Activated T-cell treated with anti-CD3 and anti-CD28 coated beads, Interleukin-2, amount 50 U/mL, for 24 hours (primary cell): Measurements from ENCODE around the gene TBC1D1.

Experiments used
- DNase-seq: peaks from one replicate; pipeline ENCODE4 v3.0.0-alpha.2; 2020
- H3K27ac Mint-ChIP-seq: 2 replicates; pipeline ENCODE4 v1.8.0; 2020; ENCODE audit warnings: mild to moderate bottlenecking, mixed read lengths
- H3K27me3 Mint-ChIP-seq: 2 replicates; pipeline ENCODE4 v1.8.0; 2020; ENCODE audit warnings: mixed read lengths
- H3K36me3 Mint-ChIP-seq: 2 replicates; pipeline ENCODE4 v1.8.0; 2020; ENCODE audit warnings: low read depth, mixed read lengths
- H3K4me1 Mint-ChIP-seq: 2 replicates; pipeline ENCODE4 v1.8.0; 2020; ENCODE audit warnings: low read depth, mixed read lengths
- H3K4me3 Mint-ChIP-seq: 2 replicates; pipeline ENCODE4 v1.8.0; 2020; ENCODE audit warnings: mild to moderate bottlenecking, moderate library complexity, mixed read lengths
- H3K9me3 Mint-ChIP-seq: 2 replicates; pipeline ENCODE4 v1.8.0; 2020; ENCODE audit warnings: mixed read lengths

TBC1D1 gene

DNA sequence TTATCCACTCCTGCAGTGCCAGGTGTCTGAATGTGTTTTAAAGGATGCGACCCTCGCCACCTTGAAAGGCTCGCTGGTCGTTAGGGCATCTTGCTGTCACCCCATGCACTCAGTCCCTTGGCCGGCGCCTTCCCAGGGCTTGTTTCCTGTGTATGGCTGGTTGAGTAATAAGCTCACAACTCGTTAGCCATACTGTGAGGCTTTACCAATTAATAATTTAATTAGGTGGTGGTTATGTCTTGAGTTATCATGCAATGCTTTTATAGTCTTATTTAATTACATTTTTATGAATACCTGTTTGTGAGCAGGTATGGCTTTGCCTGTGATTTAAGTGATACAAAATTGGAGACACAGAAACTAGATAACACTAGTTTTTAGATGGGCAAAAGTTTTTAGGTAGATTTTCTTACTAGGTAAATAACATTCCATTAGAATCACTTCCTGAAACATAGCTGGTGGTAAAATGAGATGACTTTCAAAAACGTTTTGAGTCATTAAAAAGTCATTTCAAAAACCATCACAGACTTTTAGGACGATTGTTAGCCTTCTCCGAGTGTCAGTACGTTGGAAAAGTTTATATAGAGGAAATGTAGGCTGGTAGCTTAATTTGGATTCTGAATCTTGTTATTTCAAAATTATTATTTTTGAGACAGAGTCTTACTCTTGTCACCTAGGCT lies 87.5 kb downstream of the TBC1D1 start:
- Mint-ChIP-seq H3K4me3 (peak overlapping the region; percentile 82), H3K27ac (peak overlapping the region; percentile 93), H3K9me3 (no peaks in the 10 kb centered on the region), H3K4me1 (peaks cover 52% of the 10 kb centered on the region), H3K27me3 (no peaks in the 10 kb centered on the region), H3K36me3 (no peaks in the 10 kb centered on the region)
- DNase-seq: no peak

- no peak overlapping the region for H3K27ac Mint-ChIP-seq
- H3K4me1 Mint-ChIP-seq: peaks cover 46% of the 10 kb centered on the region
- no peaks in the 10 kb centered on the region for H3K9me3 Mint-ChIP-seq
- peaks cover 3% of the 10 kb centered on the region for H3K36me3 Mint-ChIP-seq
- no peak overlapping the region for H3K4me3 Mint-ChIP-seq
- no peaks in the 10 kb centered on the region for H3K27me3 Mint-ChIP-seq
- DNase-seq: no peak
Observed at GRCh38 chr4:37980246-37980645, 89.4 kb downstream of the TBC1D1 start.

- Mint-ChIP-seq H3K36me3 (peaks cover 3% of the 10 kb centered on the region), H3K4me3 (no peak overlapping the region), H3K9me3 (no peaks in the 10 kb centered on the region), H3K27me3 (no peaks in the 10 kb centered on the region), H3K4me1 (peaks cover 50% of the 10 kb centered on the region), H3K27ac (no peak overlapping the region)
- no peak for DNase-seq
Observed at GRCh38 chr4:37981425-37981824, 90.5 kb downstream of the TBC1D1 start.

DNA sequence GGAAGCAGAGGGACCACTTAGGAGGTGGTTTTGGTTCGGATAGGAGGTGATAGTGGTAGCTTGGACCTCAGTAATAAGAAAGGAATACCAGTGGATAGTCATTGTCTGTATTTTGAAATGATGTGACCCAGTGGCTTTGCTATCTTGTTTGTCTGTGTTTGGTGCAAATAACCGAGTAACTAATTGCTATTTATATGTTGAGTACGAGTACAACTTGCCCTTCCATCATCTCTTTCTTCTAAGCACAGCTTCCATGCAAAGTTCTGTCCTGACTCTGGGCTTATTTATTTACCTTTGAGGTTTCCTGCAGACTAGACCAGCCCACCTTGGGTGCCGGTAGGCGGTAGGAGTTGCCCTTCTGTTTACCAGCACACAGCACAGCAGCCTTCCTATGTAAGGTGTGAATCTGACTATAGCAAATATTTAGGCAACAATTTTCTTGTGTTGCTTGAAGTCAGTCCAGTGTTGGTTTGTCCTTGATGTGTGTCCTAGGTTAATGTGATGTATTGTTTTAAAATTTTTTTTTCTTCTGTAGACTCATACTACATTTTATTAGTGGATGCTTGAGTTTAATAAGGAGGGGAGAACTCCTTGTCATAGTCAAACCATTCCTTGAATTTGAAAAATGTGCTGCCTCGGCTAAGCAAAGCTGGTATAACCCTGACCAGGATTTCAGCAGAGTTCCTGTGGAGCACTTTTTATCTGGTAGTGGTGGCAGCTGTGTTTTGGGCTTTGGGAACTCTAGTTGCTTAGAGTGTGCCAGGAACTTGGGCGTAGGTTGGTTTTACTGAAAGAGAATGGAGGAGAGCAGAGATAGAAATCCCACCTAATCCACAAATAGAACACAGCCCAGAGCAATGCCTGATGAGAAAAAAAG lies 91.2 kb downstream of the TBC1D1 start:
- H3K27me3 Mint-ChIP-seq: no peaks in the 10 kb centered on the region
- H3K27ac Mint-ChIP-seq: peak overlapping the region; percentile 17
- H3K36me3 Mint-ChIP-seq: peaks cover 8% of the 10 kb centered on the region
- DNase-seq: no peak
- H3K4me1 Mint-ChIP-seq: peaks cover 48% of the 10 kb centered on the region
- no peaks in the 10 kb centered on the region for H3K9me3 Mint-ChIP-seq
- H3K4me3 Mint-ChIP-seq: no peak overlapping the region

DNA sequence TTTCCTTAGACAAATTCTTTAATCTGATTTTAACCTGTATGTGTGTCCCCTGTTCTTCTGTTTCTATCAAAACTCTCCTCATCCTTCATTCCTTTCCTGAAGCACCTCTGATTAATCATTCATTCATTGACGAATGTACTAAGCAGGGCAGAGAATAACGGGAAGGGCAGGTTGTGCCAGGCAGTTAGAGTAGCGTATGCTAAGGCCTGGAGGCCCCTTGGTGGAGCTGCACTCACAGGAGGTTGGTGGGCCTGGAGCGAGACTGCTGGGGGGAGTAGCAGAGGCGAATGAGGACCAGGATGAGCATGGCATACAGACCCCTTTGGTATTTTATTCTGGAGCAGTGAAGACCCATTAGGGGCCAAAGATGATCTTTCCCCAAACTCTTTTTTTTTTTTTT lies 91.9 kb downstream of the TBC1D1 start:
- no peak for DNase-seq
- no peaks in the 10 kb centered on the region for H3K9me3 Mint-ChIP-seq
- H3K27ac Mint-ChIP-seq: no peak overlapping the region
- no peaks in the 10 kb centered on the region for H3K27me3 Mint-ChIP-seq
- H3K36me3 Mint-ChIP-seq: peaks cover 8% of the 10 kb centered on the region
- H3K4me3 Mint-ChIP-seq: no peak overlapping the region
- peaks cover 48% of the 10 kb centered on the region for H3K4me1 Mint-ChIP-seq

DNA sequence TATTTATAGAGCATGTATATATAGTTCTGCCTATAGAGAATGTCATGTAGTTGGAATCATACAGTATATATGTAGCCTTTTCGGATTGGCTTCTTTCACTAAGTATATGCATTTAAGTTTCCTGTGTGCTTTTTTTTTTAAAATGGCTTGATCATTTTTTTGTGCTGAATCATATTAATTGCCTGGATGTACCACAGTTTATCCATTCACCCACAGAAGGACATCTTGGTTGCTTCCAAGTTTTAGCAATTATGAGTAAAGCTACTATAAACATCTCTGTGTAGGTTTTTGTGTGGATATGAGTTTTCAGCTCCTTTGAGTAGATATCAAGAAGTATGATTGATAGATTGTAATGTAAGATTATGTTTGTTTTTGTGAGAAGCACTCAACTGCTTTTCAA lies 93.1 kb downstream of the TBC1D1 start:
- H3K4me1 Mint-ChIP-seq: peaks cover 36% of the 10 kb centered on the region
- no peak overlapping the region for H3K27ac Mint-ChIP-seq
- H3K27me3 Mint-ChIP-seq: no peaks in the 10 kb centered on the region
- H3K4me3 Mint-ChIP-seq: no peak overlapping the region
- no peak for DNase-seq
- H3K36me3 Mint-ChIP-seq: peaks cover 12% of the 10 kb centered on the region
- no peaks in the 10 kb centered on the region for H3K9me3 Mint-ChIP-seq

DNA sequence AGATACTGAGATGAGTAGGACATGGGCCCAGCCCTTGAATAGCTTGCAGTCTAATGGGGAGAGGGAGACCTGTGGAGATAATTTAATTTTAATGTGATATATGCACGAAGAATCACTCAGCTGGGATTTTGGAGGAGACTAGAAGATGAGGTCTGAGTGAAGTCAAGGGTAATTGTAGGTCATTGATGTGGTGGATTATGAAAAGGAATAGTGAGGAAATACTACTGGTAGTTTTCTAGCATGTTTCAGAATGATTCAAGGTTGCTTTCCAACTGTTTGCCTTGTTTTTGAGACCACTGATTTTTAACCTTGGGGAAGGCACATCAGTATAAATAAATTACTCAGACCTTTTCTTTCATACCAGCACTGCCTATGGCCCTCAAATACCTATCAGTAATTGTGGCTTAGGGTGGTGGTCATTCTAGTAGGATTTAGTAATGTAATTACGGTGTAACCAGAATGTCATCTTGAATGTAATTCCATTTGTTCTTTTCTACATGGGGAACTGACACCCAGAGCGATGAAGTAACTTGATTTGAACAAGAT lies 94.9 kb downstream of the TBC1D1 start:
- Mint-ChIP-seq H3K27me3 (no peaks in the 10 kb centered on the region), H3K4me3 (no peak overlapping the region), H3K4me1 (peaks cover 25% of the 10 kb centered on the region), H3K9me3 (no peaks in the 10 kb centered on the region), H3K36me3 (peaks cover 12% of the 10 kb centered on the region), H3K27ac (no peak overlapping the region)
- DNase-seq: no peak

GRCh38 chr4:37988670-37989069 lies 97.8 kb downstream of the TBC1D1 start:
- no peak for DNase-seq
- no peaks in the 10 kb centered on the region for H3K9me3 Mint-ChIP-seq
- peaks cover 14% of the 10 kb centered on the region for H3K36me3 Mint-ChIP-seq
- no peaks in the 10 kb centered on the region for H3K27me3 Mint-ChIP-seq
- no peak overlapping the region for H3K27ac Mint-ChIP-seq
- no peak overlapping the region for H3K4me3 Mint-ChIP-seq
- H3K4me1 Mint-ChIP-seq: peaks cover 15% of the 10 kb centered on the region

GRCh38 chr4:37989398-37990260 lies 98.7 kb downstream of the TBC1D1 start:
- Mint-ChIP-seq H3K4me1 (peaks cover 20% of the 10 kb centered on the region), H3K27ac (no peak overlapping the region), H3K4me3 (no peak overlapping the region), H3K27me3 (no peaks in the 10 kb centered on the region), H3K36me3 (peaks cover 11% of the 10 kb centered on the region), H3K9me3 (no peaks in the 10 kb centered on the region)
- DNase-seq: no peak

GRCh38 chr4:37990731-37991245 lies 99.9 kb downstream of the TBC1D1 start:
- peaks cover 11% of the 10 kb centered on the region for H3K36me3 Mint-ChIP-seq
- H3K9me3 Mint-ChIP-seq: no peaks in the 10 kb centered on the region
- H3K4me3 Mint-ChIP-seq: no peak overlapping the region
- H3K27me3 Mint-ChIP-seq: no peaks in the 10 kb centered on the region
- no peak for DNase-seq
- peaks cover 28% of the 10 kb centered on the region for H3K4me1 Mint-ChIP-seq
- no peak overlapping the region for H3K27ac Mint-ChIP-seq

GRCh38 chr4:37991623-37992410 lies 100.9 kb downstream of the TBC1D1 start:
- Mint-ChIP-seq H3K4me3 (no peak overlapping the region), H3K4me1 (peaks cover 27% of the 10 kb centered on the region), H3K36me3 (peaks cover 8% of the 10 kb centered on the region), H3K9me3 (no peaks in the 10 kb centered on the region), H3K27ac (no peak overlapping the region), H3K27me3 (no peaks in the 10 kb centered on the region)
- DNase-seq: no peak

DNA sequence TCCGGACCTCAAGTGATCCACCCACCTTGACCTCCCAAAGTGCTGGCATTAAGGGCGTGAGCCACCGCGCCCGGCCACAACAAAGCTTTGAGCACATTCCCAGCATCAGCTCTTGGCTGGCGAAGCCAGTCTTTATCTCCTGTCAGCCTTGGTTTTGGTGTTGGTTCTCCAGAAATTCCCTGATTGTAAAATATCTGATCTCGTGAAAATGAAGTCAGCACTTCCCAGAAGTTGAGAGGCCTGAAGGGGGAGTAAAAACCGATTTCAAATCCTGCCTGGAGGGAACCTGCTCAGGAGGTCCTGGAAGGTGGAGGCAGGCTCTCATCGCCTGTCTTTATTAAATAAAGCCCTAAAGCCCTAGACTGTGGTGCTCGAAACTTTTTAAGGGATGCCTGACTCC lies 102.9 kb downstream of the TBC1D1 start:
- Mint-ChIP-seq H3K36me3 (peaks cover 3% of the 10 kb centered on the region), H3K9me3 (no peaks in the 10 kb centered on the region), H3K4me1 (peaks cover 41% of the 10 kb centered on the region), H3K27me3 (no peaks in the 10 kb centered on the region), H3K4me3 (no peak overlapping the region), H3K27ac (no peak overlapping the region)
- no peak for DNase-seq

GRCh38 chr4:37994569-37994968 lies 103.7 kb downstream of the TBC1D1 start:
- no peaks in the 10 kb centered on the region for H3K9me3 Mint-ChIP-seq
- H3K4me1 Mint-ChIP-seq: peaks cover 49% of the 10 kb centered on the region
- no peak for DNase-seq
- H3K4me3 Mint-ChIP-seq: no peak overlapping the region
- H3K27me3 Mint-ChIP-seq: no peaks in the 10 kb centered on the region
- H3K36me3 Mint-ChIP-seq: peaks cover 2% of the 10 kb centered on the region
- H3K27ac Mint-ChIP-seq: no peak overlapping the region
